ENCODE measurements around the gene SLAMF1. TPM values are rescaled to one million over a fixed set of nuclear protein-coding genes. Genes with fewer than 3 reads are reported as not detected.

Gene SLAMF1
- total RNA-seq, 1 experiment from 2014 or later, result not detected

DNA sequence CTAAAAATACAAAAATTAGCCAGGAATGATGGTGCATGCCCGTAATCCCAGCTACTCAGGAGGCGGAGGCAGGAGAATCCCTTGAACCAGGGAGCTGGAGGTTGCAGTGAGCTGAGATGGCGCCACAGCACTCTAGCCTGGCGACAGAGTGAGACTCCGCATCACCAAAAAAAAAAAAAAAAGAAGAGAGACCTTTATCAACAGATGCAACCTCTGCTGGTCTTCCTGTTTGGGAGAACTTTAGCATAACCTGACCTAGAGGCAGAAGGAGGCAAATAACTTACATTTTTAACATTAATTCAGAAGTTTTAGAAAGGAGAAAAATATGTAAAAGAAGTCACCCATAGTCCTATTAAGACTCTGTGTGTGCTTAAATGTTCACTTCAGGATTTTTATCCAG, 32.4 kb downstream of the SLAMF1 start:
- no peaks in the 10 kb centered on the region for H3K27me3 ChIP-seq
- H3K9me3 ChIP-seq (replicated peaks), result no peaks in the 10 kb centered on the region
- no peak overlapping the region for H3K27ac ChIP-seq
- H3K4me3 ChIP-seq, result no peak overlapping the region
- no peak for DNase-seq
- no peaks in the 10 kb centered on the region for H3K4me1 ChIP-seq
- no peaks in the 10 kb centered on the region for H3K36me3 ChIP-seq

DNA sequence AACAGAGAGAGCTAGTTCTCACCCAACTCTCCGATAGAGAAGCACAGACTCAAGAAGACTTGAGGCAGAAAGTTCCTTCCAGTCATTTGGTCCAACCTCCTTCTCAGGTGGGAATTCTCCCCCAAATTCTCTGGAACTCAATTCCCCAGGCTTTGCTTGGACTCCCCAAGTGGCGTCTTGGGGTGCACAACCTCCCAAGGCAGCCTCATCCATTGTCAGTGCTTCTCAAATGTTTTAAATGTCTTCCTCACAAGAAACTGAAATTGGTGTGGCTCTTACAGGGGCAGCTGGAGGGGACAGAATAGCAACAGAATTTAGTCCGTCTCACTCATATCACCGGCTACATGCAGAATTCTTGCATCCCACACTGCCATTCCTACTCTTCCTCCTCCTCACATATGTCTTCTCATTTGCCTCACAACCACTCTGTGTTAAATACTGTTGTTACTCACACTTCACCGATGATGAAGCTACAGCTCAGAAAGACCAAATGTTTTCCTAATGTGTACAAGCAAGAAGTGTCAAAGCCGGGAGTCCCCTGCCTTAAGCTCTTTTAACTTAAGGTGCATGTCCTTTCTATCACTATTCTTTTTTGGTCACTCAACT, 34.1 kb downstream of the SLAMF1 start:
- Histone ChIP-seq H3K27ac (no peak overlapping the region), H3K27me3 (no peaks in the 10 kb centered on the region), H3K9me3 (replicated peaks) (no peaks in the 10 kb centered on the region), H3K36me3 (no peaks in the 10 kb centered on the region), H3K4me1 (no peaks in the 10 kb centered on the region), H3K4me3 (no peak overlapping the region)
- DNase-seq, result no peak

DNA sequence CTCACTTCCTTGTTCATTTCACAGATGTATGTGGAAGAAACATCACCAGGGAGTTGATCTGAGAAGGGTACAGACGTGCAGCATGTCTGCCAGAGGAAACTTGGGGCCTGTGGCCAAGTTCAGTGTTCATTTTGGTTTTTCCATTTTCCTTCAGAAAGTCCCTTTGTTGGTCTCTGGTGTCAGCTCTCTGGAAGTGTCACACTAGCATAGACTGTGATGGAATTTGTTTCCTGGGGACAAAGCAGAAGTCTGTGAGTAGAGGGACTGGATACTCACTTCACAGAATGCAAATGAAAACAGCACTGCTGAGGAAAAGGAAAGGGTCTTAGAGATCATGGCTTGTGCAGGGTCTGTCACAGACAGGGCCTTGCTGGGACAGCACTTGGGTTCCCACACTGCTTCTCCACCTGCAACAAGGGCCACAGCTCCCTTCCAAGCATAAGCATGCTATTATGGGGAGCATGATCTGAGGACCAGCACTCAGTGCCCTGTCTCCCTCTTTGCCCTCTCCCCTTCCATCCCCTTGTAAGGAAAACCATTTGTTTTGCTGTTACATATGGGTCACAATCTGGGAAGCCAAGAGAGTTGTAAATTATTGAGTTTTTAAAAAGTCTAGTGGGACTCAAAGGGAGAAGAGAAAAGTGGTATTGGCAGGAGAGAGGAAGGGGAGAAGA, 36.1 kb downstream of the SLAMF1 start:
- H3K4me1 ChIP-seq, result no peaks in the 10 kb centered on the region
- no peaks in the 10 kb centered on the region for H3K27me3 ChIP-seq
- no peak overlapping the region for H3K27ac ChIP-seq
- DNase-seq, result no peak
- H3K36me3 ChIP-seq, result no peaks in the 10 kb centered on the region
- no peak overlapping the region for H3K4me3 ChIP-seq
- no peaks in the 10 kb centered on the region for H3K9me3 ChIP-seq (replicated peaks)

DNA sequence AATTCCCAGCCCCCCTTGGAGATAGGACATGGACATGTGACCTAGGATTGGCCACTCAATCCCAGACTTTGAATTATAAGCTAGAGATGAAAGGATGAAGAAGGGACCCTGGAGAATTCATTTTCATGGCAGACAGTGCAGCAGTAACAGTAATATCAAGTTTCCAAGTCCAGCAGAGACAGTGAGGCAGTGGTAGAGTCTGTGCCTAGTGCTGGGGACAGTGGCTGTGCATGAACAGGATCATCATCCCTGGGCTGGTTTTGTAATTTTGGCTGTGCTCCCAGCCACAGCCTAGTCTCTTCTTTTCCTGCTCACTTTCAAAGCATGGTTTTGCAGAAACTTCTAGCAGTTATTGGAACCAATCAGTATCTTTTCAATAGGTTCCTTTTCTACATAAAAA, 37.9 kb downstream of the SLAMF1 start:
- no peak for DNase-seq
- H3K27ac ChIP-seq, result no peak overlapping the region
- H3K4me3 ChIP-seq, result no peak overlapping the region
- no peaks in the 10 kb centered on the region for H3K36me3 ChIP-seq
- H3K27me3 ChIP-seq, result no peaks in the 10 kb centered on the region
- no peaks in the 10 kb centered on the region for H3K9me3 ChIP-seq (replicated peaks)
- H3K4me1 ChIP-seq, result no peaks in the 10 kb centered on the region

DNA sequence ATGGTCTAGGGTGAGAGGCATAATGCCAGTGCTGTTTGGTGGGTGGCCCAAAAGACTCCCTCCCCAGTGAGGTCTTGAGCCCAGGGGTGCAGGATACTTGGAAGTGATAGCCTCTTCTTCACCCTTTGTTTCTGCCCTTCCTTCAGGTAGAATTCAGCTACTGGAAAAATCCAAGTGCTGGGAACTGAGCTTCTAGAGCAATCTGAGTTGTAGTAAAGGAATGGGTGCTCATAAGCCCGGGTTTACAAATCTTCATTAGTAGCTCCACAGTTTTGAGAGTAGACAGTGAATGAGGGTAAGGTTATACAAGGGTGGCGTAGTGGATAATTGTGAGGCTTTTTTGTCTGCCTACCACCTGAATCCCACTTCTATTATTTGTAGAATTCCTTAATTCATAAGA, 38.3 kb downstream of the SLAMF1 start:
- no peaks in the 10 kb centered on the region for H3K27me3 ChIP-seq
- H3K27ac ChIP-seq, result no peak overlapping the region
- no peak for DNase-seq
- H3K4me3 ChIP-seq, result no peak overlapping the region
- H3K36me3 ChIP-seq, result no peaks in the 10 kb centered on the region
- H3K9me3 ChIP-seq (replicated peaks), result no peaks in the 10 kb centered on the region
- H3K4me1 ChIP-seq, result no peaks in the 10 kb centered on the region

DNA sequence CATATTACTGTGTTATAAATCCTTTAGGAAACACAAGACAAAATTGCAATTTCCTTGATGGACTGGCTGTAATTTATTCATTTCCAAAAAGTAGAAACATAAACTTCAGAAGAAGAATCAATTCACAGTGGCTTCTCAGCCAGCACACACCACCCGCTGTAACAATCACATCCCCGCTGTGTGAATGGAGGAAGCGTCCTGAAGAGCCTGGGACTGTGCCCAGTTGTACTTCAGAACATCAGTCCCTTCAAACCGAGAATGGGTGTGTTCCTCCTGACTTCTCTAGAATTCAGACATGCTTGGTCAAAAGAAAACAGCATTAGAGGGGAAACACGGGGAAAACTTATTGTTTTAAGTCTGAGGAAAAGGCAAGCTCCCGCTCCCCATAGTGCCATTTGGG, 38.8 kb downstream of the SLAMF1 start:
- no peak overlapping the region for H3K27ac ChIP-seq
- DNase-seq, result no peak
- no peaks in the 10 kb centered on the region for H3K4me1 ChIP-seq
- H3K9me3 ChIP-seq (replicated peaks), result no peaks in the 10 kb centered on the region
- no peaks in the 10 kb centered on the region for H3K36me3 ChIP-seq
- no peaks in the 10 kb centered on the region for H3K27me3 ChIP-seq
- no peak overlapping the region for H3K4me3 ChIP-seq

DNA sequence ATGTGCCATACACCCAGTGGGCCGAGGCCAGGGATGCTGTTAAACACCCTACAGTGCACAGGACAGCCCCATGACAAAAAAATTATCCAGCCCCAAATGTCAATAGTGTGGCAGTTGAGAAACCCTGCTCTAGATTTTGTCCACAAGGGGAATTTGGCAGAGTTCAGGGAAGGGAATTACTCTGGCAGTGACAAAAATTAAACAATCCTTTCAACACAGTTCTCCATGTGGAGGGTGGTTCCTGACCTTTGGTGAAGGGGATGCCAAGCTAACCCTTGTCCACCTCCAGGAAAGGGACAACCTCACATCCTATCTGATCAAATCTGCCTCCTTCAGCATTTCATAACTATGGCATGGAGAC, 39.2 kb downstream of the SLAMF1 start:
- no peak overlapping the region for H3K27ac ChIP-seq
- no peaks in the 10 kb centered on the region for H3K36me3 ChIP-seq
- no peaks in the 10 kb centered on the region for H3K27me3 ChIP-seq
- H3K9me3 ChIP-seq (replicated peaks), result no peaks in the 10 kb centered on the region
- H3K4me1 ChIP-seq, result no peaks in the 10 kb centered on the region
- H3K4me3 ChIP-seq, result no peak overlapping the region
- no peak for DNase-seq

DNA sequence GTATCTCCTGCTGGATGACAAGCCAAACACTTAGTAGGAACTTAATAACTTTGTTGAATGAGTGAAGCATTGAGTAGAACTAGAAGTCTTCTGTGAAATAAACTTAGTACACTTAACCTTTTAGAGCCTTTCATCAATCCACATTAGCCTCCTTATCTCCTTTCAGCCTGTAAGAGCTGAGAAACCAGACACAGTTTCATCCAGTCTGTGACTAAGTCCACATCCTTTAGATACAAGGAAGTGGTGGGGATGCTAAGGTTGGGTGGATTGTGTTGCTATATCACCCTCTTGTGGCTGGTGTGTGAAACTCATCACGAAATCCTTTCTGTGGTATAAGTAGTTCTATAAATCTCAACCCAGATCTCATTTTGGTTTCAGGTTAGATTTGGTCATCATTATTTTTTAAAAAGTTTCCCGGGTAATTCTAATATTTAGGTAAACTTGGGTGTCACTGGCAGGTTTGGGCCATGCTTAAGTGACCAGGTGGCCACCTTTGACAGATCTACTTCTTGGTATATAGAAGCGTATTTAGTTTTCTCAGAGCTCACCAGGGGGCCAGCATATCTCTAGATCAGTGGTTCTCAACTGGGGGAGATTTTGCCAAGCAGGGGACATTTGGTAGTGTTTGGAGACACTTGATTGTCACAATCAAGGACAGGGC, 39.7 kb downstream of the SLAMF1 start:
- Histone ChIP-seq H3K9me3 (replicated peaks) (no peaks in the 10 kb centered on the region), H3K4me3 (no peak overlapping the region), H3K27me3 (no peaks in the 10 kb centered on the region), H3K4me1 (no peaks in the 10 kb centered on the region), H3K36me3 (no peaks in the 10 kb centered on the region), H3K27ac (no peak overlapping the region)
- DNase-seq, result peak; percentile 42 to 74

DNA sequence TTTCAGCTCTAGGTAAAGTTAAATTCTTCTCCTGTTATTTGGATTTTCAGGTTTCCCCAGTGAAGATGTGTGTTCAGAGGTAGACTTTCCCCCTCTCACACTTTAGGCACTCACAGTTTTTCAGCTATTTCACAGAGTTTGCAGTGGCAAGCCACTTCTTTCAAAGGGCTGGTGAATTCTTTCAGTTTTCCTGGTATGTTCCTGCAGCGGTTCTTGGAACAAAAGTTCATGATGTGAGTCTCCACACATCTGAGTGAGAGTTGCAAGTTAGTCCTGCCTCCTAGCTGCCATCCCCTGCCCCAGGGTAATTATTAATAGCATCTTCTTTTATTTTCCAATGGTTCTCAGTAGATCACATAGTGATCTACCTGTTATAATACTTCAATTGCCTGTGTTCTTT, 40.2 kb downstream of the SLAMF1 start:
- no peak for DNase-seq
- no peaks in the 10 kb centered on the region for H3K4me1 ChIP-seq
- no peaks in the 10 kb centered on the region for H3K36me3 ChIP-seq
- H3K4me3 ChIP-seq, result no peak overlapping the region
- H3K27ac ChIP-seq, result no peak overlapping the region
- H3K27me3 ChIP-seq, result no peaks in the 10 kb centered on the region
- peaks cover 4% of the 10 kb centered on the region; the same call in 1 of the 2 replicates for H3K9me3 ChIP-seq (replicated peaks)

DNA sequence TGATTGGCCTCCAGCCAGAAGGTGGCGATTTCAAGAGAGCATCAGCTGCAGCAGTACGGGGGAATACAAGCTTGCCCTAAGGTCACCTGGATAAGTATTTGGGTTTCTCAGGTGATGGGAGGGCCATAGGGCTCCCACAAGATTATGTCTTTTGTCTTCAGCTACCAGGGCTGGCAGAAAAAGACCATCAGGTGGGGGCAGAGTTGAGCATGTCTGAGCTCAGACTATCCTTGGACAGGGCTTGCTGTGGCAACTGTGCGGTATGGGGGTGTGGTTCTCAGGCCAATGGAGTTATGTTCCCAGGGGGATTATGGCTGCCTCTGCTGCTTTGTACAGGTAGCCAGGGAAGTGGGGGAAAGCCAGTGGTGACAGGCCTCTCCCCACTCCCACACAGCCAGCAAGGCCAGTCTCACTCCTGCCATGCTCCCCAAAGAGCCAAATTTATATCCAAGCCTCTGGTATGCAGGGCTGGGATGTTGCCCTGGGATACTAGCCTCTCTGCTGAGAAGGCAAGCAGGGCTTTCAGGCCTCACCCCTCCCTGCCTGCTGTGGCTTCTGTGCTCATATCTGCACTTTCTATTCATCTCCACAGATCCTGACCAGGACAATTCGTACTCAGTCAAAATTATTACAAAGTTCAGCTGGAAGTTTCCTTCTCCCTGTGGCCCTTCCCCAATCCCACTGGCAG, 40.9 kb downstream of the SLAMF1 start:
- no peak for DNase-seq
- no peak overlapping the region for H3K27ac ChIP-seq
- H3K4me3 ChIP-seq, result no peak overlapping the region
- no peaks in the 10 kb centered on the region for H3K4me1 ChIP-seq
- H3K36me3 ChIP-seq, result no peaks in the 10 kb centered on the region
- no peaks in the 10 kb centered on the region for H3K27me3 ChIP-seq
- H3K9me3 ChIP-seq (replicated peaks), result peaks cover 4% of the 10 kb centered on the region; the same call in 1 of the 2 replicates

DNA sequence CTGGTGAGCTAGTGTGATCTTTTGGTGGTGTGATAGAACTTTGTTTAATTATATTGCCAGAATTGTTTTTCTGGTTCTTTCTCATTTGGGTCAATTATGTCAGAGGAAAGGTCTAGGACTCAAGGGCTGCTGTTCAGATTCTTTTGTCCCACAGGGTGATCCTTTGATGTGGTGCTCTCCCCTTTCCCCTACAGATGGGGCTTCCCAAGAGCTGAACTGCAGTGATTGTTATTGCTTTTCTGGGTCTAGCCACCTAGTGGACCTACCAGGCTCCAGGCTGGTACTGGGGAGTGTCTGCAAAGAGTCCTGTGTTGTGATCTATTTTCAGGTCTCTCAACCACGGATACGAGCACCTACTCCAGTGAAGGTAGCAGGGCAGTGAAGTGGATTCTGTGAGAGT, 41.6 kb downstream of the SLAMF1 start:
- peaks cover 4% of the 10 kb centered on the region; the same call in 1 of the 2 replicates for H3K9me3 ChIP-seq (replicated peaks)
- DNase-seq, result no peak
- H3K27ac ChIP-seq, result no peak overlapping the region
- H3K36me3 ChIP-seq, result no peaks in the 10 kb centered on the region
- H3K27me3 ChIP-seq, result no peaks in the 10 kb centered on the region
- H3K4me3 ChIP-seq, result no peak overlapping the region
- no peaks in the 10 kb centered on the region for H3K4me1 ChIP-seq

DNA sequence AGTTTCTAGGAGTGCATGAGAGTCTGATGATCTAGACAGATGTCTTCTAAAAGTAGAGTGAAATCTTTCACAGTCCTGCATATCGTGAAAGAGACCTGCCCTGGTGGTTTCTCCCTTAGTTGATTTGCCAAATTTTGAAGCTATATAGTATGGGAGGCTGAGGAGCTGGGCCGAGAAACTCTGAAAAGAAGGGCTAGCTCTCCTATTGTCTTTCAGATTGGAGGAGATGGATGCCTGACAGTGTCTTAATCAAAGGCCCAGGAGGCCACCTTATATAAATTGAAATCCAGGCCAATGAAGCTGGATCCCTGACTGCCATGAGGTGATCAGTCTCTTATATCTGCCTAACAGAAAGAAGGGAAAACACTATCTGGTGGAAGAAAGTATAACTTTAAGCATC, 49.1 kb downstream of the SLAMF1 start:
- no peak for DNase-seq
- H3K9me3 ChIP-seq (replicated peaks), result peaks cover 4% of the 10 kb centered on the region; the same call in 1 of the 2 replicates
- no peaks in the 10 kb centered on the region for H3K36me3 ChIP-seq
- H3K27me3 ChIP-seq, result no peaks in the 10 kb centered on the region
- H3K4me1 ChIP-seq, result no peaks in the 10 kb centered on the region
- H3K4me3 ChIP-seq, result no peak overlapping the region
- no peak overlapping the region for H3K27ac ChIP-seq

DNA sequence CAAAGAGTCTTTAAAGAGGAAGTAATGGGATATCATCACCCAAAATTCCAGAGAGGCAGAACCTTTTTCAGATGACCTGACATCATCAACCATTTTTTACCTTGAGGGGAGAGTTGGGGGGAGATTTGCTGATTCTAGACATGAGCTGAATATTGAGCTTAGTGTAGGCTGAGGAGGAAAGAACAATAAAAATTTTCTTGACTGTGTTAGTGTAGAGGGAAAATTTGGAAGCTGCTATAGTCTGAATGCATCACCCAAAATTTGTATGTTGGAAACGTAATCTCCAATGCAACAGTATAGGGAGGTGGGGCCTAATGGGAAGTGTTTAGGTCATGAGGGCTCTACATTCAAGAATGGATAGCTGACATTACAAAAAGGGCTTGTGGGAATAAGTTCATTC, 49.8 kb downstream of the SLAMF1 start:
- H3K4me1 ChIP-seq, result no peaks in the 10 kb centered on the region
- no peaks in the 10 kb centered on the region for H3K36me3 ChIP-seq
- H3K27me3 ChIP-seq, result no peaks in the 10 kb centered on the region
- H3K27ac ChIP-seq, result no peak overlapping the region
- peaks cover 4% of the 10 kb centered on the region; the same call in 1 of the 2 replicates for H3K9me3 ChIP-seq (replicated peaks)
- no peak for DNase-seq
- H3K4me3 ChIP-seq, result no peak overlapping the region

DNA sequence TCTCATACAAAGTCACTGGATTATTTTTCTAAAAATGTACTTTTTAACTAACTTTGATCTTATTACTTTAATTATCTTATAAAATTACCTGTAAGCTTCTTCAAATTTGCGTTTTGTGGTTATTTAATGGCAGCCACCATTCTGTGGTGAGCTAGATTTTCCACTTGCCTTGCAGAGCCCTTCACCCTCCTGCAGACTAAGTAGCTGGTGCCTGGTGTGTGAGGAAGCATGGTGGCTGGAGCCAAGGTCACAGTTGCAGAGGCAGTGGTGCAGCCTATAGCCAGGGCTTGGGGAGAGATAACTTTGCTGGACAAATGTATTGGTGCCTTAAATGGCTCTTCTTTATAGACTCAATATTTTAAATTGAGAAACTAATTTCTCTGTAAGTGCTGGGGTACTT, 56.4 kb downstream of the SLAMF1 start:
- Histone ChIP-seq H3K36me3 (no peaks in the 10 kb centered on the region), H3K4me1 (no peaks in the 10 kb centered on the region), H3K9me3 (replicated peaks) (no peaks in the 10 kb centered on the region), H3K27me3 (no peaks in the 10 kb centered on the region), H3K4me3 (no peak overlapping the region), H3K27ac (no peak overlapping the region)
- DNase-seq, result no peak

DNA sequence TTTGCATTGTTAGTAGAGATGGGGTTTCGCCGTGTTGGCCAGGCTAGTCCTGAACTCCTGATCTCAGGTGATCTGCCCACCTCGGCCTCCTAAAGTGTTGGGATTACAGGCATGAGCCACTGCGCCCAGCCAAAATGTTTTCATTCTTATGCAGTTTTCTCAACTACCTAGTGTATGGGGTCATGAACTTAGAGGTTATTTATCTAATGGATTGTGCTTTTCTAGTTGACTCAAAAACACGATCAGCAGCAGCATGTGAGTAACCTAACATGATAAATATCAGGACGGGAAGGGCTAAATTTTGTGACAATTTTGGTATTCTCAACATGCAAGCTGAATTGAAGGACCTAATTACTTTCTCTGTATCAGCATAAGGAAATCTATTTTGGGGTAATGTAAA, 58.4 kb downstream of the SLAMF1 start:
- Histone ChIP-seq H3K4me1 (no peaks in the 10 kb centered on the region), H3K27ac (no peak overlapping the region), H3K36me3 (no peaks in the 10 kb centered on the region), H3K27me3 (no peaks in the 10 kb centered on the region), H3K9me3 (replicated peaks) (no peaks in the 10 kb centered on the region), H3K4me3 (no peak overlapping the region)
- DNase-seq, result no peak
